ENCODE data around the gene FAM163B. TPM values are rescaled to one million over a fixed set of nuclear protein-coding genes. Genes with fewer than 3 reads are reported as not detected.

Gene FAM163B
- total and polyA plus RNA-seq, 2 experiments from 2014 or later: 0.60 to 1.3 TPM

- no peak for ATAC-seq
- H3K27me3 Mint-ChIP-seq (ENCODE audit: insufficient read depth, low read depth, poor library complexity): peaks cover 23% of the 10 kb centered on the region
Observed at GRCh38 chr9:133631111-133631510, 21.9 kb upstream of the FAM163B start.

More at GRCh38 chr9:133631111-133631510, 21.9 kb upstream of the FAM163B start:
- H3K4me3 Mint-ChIP-seq: no peak overlapping the region
- Histone ChIP-seq H3K36me3 (ENCODE audit: insufficient read depth) (no peaks in the 10 kb centered on the region), H2AFZ (no peak overlapping the region), H3K4me1 (ENCODE audit: insufficient read depth) (peaks cover 9% of the 10 kb centered on the region; the same call in 1 of the 2 replicates), H3K4me2 (no peak overlapping the region), H3K79me2 (replicated peaks; ENCODE audit: insufficient read depth) (no peaks in the 10 kb centered on the region), H3K9me2 (ENCODE audit: insufficient read depth) (no peaks in the 10 kb centered on the region), H4K20me1 (replicated peaks; ENCODE audit: insufficient read depth) (no peaks in the 10 kb centered on the region), H3K27ac (ENCODE audit: low read depth) (no peak overlapping the region), H3K4me3 (no peak overlapping the region), H3K27me3 (ENCODE audit: insufficient read depth) (no peaks in the 10 kb centered on the region), H3F3A (replicated peaks; ENCODE audit: low read depth) (no peaks in the 10 kb centered on the region)
- no peaks in the 10 kb centered on the region; the same call in 2 of the 3 replicates for H3K36me3 Mint-ChIP-seq (ENCODE audit: low read depth)
- TF ChIP-seq CREB1 (CRISPR knock-in tag; IDR thresholded peaks at IDR 0.05; ENCODE audit: low read depth) (no peak), ZNF462 (CRISPR knock-in tag; IDR thresholded peaks at IDR 0.05) (no peak), POLR2AphosphoS5 (IDR thresholded peaks at IDR 0.05; ENCODE audit: low read depth) (no peak), JUNB (IDR thresholded peaks at IDR 0.05; ENCODE audit: unreplicated experiment) (no peak), REST (IDR thresholded peaks at IDR 0.05; ENCODE audit: unreplicated experiment) (no peak), ZNF114 (CRISPR knock-in tag; IDR thresholded peaks at IDR 0.05) (no peak), CTCF (conservative IDR thresholded peaks at IDR 0.05; ENCODE audit: low read depth in 2 of 2) (no peak), ETS1 (IDR thresholded peaks at IDR 0.05) (no peak), NANOG (IDR thresholded peaks at IDR 0.05; ENCODE audit: borderline replicate concordance) (no peak), ZNF331 (CRISPR knock-in tag; IDR thresholded peaks at IDR 0.05; ENCODE audit: low read depth) (no peak), EZH2phosphoT487 (IDR thresholded peaks at IDR 0.05; ENCODE audit: unreplicated experiment) (no peak), STAT1 (IDR thresholded peaks at IDR 0.05; ENCODE audit: unreplicated experiment) (no peak)
- H3K27ac Mint-ChIP-seq: no peak overlapping the region
- peaks cover 28% of the 10 kb centered on the region for H3K4me1 Mint-ChIP-seq
- DNase-seq (ENCODE audit: low spot score): no peak
- peaks cover 5% of the 10 kb centered on the region; the same call in 2 of the 3 replicates for H3K9me3 Mint-ChIP-seq
